Bronchial epithelial cell (primary cell): Measurements from ENCODE around the gene ADGRD1. TPM values are rescaled to one million over a fixed set of nuclear protein-coding genes. Genes with fewer than 3 reads are reported as not detected.

Source experiments
- DNase-seq: peaks from one replicate; pipeline ENCODE4 v3.0.0-alpha.2; 2010; ENCODE audit warnings: low read depth
- FAIRE-seq: peaks from 2 replicates; lab custom pipeline; 2011; peaks lifted over from hg19 to GRCh38; lab: Jason Lieb, UNC
- H3K27me3 ChIP-seq: 2 replicates; pipeline ENCODE4 v1.5.1; 2011; ENCODE audit warnings: low read length; ENCODE audit not compliant: control insufficient read depth, insufficient read depth
- H3K36me3 ChIP-seq: 2 replicates; pipeline ENCODE4 v1.5.1; 2011; ENCODE audit warnings: low read length; ENCODE audit not compliant: control insufficient read depth, insufficient read depth
- H3K4me3 ChIP-seq: 2 replicates; pipeline ENCODE4 v1.5.1; 2011; ENCODE audit warnings: mild to moderate bottlenecking, low read depth, low read length, control low read depth
- CTCF ChIP-seq: IDR thresholded peaks from 2 replicates; pipeline ENCODE4 v1.5.1; 2011; ENCODE audit warnings: mild to moderate bottlenecking, moderate library complexity, low read length, control low read depth, inconsistent platforms; ENCODE audit not compliant: insufficient read depth, severe bottlenecking
- total RNA-seq: library from RNA; depleted of rRNA; stranded (reverse); fragments of >200 nt; gene quantifications from 2 replicates; pipeline ENCODE4 v1.2.1, GENCODE V29; 2014

The ADGRD1 gene
- total RNA-seq, 1 donor from 2014 or later: not detected

GRCh38 chr12:130922511-130922953, 31.2 kb upstream of the ADGRD1 start:
- Histone ChIP-seq H3K4me3 (no peak overlapping the region), H3K36me3 (no peaks in the 10 kb centered on the region), H3K27me3 (no peaks in the 10 kb centered on the region)
- FAIRE-seq (no peak), DNase-seq (no peak)
- no peak for TF ChIP-seq CTCF

- H3K36me3 ChIP-seq: no peaks in the 10 kb centered on the region
- no peak overlapping the region for H3K4me3 ChIP-seq
- no peak for DNase-seq
- no peak for FAIRE-seq
- no peak for TF ChIP-seq CTCF
- H3K27me3 ChIP-seq: no peaks in the 10 kb centered on the region
Measured at GRCh38 chr12:130924966-130925665, 28.6 kb upstream of the ADGRD1 start.

- Histone ChIP-seq H3K36me3 (no peaks in the 10 kb centered on the region), H3K4me3 (no peak overlapping the region), H3K27me3 (no peaks in the 10 kb centered on the region)
- DNase-seq (no peak), FAIRE-seq (no peak)
- no peak for TF ChIP-seq CTCF
Measured at GRCh38 chr12:130925666-130926015, 28.1 kb upstream of the ADGRD1 start.

GRCh38 chr12:130929363-130929762, 24.3 kb upstream of the ADGRD1 start:
- H3K4me3 ChIP-seq: no peak overlapping the region
- H3K36me3 ChIP-seq: no peaks in the 10 kb centered on the region
- DNase-seq (no peak), FAIRE-seq (no peak)
- no peaks in the 10 kb centered on the region for H3K27me3 ChIP-seq
- no peak for TF ChIP-seq CTCF

- Histone ChIP-seq H3K4me3 (no peak overlapping the region), H3K27me3 (no peaks in the 10 kb centered on the region), H3K36me3 (no peaks in the 10 kb centered on the region)
- DNase-seq: no peak
- no peak for TF ChIP-seq CTCF
- no peak for FAIRE-seq
Measured at GRCh38 chr12:130932061-130932930, 21.4 kb upstream of the ADGRD1 start.
